HG02763 (cell line): ENCODE measurements around the gene MYO18A.

Experiments
- ATAC-seq: cut with Tn5 transposase; IDR thresholded peaks from one replicate; pipeline ENCODE4 v1.9.1; 2021; ENCODE audit warnings: mild to moderate bottlenecking, moderate library complexity; ENCODE audit not compliant: unreplicated experiment

The MYO18A gene

DNA sequence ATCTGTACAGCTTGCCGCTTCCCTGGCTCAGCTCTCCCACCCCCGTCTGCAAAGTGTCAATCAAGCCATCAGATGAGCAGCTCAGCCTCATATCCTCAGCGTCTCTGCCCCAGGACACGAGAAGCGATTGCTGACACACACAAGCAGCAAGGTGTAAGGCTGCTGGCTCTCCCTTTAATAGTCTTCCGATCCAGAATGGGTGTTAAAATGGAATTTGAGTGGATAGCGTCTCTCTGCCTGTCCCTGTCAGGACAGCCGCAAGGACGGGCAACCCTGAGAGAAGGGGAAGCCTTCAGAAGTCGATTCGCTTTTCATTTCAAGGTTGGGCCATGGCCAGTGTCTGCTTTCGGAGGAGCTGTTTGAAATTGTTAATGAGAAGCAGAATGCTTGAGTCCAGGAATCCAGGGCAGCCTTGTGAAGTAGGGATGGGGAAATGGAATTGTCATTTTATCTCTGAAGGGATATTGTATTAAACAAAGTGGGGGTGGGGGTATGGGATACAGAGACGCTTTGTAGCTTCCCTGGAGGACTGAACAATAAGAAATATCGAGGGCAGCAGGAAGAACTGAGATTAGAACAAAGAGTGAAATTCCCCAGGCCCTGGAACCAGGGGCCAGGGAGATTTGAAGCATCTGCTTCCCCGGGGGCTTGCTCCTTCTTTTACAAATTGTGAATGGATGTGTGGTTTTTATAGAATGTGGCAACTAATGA is 142.0 kb downstream of the MYO18A start:
- no peak for ATAC-seq

DNA sequence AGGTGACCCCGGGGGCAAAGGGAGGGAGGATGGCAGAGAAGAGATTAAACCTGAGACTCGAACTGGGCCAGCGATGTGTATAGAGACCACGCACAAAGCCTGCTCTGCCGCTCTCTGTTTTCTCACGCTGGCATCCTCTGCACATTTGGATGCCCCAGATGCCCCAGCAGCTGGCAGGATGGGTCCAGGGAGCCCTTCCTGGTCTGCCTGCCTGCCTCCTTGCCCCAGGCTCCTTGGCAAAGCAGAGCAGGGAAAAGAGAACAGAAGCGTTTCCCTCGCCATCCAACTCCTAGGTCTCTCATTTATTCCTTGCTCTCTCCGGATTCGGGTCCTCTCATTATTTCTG is 142.5 kb downstream of the MYO18A start:
- ATAC-seq: no peak

DNA sequence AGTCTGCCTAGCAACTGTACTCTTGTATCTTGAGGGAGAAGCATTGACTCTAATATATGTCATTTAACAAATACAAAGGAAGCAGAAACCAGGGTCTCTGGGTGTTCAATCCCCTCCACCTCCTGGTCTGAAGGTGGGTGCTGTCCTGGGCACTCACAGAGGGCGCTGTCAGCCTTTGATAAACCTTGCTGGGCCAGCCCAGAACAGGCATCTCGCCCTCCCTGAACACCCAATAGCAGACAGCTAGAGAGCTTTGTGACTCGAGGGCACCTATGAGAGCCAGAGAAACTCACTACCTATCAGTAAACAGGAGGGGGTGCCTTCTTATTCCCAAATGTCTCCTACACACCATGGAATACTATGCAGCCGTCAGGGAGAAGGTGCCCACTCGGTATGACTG is 143.6 kb downstream of the MYO18A start:
- no peak for ATAC-seq

DNA sequence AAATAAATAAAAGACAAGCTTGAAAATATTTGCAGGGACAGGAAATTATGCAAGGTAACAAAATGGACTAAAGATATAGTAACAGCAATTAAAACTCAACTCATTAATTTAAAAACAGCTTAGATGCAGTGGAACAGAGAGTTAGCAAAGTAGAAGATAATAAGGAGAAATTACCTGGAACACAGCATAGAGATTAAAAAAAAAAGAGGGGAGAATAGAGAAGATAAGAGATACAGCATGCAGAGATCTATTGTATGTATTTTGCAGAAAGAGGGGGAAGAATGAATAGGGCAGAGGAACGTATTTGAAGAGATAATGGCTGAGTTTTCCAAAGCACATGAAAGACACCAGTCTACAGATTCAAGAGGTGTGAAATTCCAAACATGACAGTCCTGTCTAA is 145.7 kb downstream of the MYO18A start:
- no peak for ATAC-seq

DNA sequence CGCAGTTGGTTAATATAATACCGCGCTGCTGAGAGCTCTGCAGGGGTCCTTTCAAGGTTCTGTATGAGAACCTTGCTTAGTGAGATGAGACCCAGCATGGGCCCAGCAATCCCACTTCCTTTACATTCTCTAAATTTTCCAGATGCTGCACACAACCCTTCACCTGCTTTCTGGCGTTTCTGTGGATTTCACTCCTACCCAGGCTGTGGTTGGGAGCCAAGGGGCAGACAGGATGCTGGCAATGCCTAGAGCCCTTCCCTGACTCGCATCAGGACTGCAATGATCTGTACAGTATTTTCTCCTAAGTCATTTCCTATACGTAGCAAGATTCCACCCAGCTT is 147.4 kb downstream of the MYO18A start:
- no peak for ATAC-seq

DNA sequence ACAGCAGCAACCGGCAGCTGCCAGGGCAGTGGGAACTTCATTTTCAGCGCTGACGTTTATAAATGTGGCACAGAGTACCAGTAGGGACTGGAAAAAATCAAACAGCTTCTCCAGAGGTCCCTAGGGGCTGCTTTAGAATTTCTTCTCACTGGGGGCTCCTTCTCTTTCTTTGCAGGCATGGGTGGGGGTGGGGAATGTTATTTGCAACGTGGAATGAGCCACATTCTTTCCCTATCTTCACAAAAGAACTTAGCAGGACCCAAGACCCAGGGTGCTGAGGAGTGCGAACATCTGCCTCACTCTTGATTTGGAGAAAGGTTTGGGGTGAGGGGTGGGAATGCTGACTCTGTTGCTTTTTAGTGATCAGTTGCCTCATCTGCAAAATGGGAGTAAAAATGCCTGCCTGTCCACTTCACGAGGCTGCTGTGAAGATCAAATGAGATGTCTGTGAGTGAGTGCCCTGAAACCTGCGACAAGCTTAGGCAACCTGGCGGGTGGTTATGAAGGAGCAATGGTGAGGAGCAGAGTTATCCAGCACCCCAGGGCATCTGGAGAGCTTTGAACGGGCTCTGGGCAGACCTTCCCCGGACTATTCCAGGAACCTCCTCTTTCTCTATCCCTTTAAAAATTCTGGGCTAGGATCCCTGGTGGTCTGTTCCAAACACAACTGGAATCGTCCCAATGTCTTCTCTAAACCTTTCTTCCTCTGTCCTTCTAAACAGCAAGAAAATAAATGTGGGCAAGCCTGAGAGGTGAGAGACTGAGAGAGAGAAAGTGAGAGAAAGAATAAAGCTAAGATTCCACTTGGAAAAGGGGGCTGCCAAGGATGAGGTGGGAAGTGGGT is 148.0 kb downstream of the MYO18A start:
- ATAC-seq: no peak

DNA sequence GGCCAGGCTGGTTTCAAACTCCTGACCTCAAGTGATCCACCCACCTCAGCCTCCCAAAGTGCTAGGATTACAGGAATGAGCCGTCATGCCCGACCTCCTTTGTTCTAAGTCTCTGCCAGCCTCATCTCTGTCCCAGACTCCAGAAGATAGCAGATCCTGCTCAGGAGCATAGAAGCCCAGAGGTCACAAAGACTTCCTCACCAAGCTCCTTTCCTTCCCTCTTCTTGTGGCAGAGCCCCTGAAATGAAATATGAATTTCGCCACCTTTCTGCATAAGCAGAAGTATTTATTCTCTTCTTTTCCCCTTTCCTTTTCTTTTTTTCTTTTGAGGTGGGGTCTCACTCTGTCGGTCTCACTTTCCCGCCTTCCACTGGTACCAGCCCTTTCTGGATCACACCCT is 148.7 kb downstream of the MYO18A start:
- no peak for ATAC-seq

DNA sequence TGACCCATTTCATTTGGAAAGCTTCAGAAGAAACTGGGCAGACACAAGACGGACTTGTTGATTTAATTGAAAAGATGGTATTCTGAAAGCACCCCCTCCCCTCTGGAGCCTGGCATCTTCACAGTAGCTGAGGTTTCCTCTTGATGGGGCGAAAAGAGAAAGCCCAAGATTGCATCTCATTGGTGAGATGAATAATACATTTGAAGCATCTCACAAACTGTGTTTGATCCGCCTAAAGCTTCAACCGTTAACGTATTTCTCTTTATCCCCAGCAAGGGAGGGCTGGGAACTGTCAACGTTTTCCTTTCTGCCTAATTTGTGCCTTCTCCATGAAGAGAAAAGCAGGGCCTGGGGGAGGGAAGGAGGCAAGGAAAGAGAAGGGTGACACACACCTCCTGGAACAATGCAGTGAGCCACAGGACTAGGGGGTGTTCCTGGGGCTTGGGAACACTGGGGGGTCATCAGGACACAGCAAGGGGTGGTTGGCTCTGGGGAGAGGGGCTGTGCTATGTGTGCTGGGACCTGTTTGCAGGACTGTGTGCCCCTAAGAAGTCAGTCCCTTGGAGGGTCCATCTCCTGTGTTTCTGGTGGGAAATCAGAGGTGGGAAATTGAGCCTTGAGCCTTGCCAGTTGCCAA is 155.8 kb downstream of the MYO18A start:
- ATAC-seq: no peak

DNA sequence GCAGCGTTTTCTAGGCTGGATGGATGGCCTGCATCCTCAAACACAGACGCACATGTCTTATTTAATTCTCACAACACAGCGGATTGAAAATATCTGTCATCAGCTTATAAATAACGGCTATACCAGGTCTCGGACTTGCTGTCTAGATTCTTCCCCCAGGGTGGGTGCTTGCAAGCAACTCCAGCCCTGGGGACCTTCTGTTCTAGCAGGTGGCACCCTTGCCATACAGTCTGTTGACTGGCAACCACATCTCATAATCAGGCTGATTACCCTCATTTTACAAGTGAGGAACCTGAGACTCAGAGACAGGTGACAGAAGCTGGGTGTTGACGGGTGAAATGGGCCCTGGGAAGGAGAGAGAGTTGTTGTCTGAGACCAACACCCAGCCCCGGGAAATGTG is 158.1 kb downstream of the MYO18A start:
- no peak for ATAC-seq

DNA sequence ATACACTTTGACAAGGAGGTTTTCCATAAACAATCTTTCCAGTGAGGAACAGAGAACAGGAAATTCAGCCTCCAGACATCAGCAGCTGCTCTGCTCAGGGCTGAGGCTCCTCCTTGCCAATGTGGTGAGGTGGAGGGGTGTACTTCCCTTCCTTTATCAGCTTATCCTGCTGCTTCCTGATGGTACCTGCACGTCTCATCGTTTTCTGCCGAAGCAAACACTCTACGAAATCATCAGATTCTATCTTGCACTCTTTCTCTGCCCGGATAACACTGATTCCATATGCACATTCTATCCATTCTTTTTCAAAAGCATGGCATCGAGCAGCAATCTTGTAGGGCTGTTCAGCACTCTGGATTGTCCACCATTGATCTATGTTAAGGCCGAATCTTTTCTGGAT is 159.0 kb downstream of the MYO18A start:
- ATAC-seq: no peak
